ENCODE results near the gene STOX1.
"Not testable (repeated sequence)": the region's sequence is repeated elsewhere in the genome, so short reads cannot be mapped to it uniquely, and the experiment has no call there.

Gene STOX1

GRCh38 chr10:68829952-68830351 is 2.6 kb downstream of the STOX1 start:
- no peak for DNase-seq (ENCODE audit: low read depth)

- DNase-seq (ENCODE audit: low read depth) = no peak
Measured at GRCh38 chr10:68831961-68832455, 4.7 kb downstream of the STOX1 start.

GRCh38 chr10:68832601-68833000 is 5.3 kb downstream of the STOX1 start:
- DNase-seq (ENCODE audit: low read depth) = no peak

GRCh38 chr10:68837626-68838322 is 10.4 kb downstream of the STOX1 start:
- no peak for DNase-seq (ENCODE audit: low read depth)

GRCh38 chr10:68840650-68841049 is 13.3 kb downstream of the STOX1 start:
- not testable (repeated sequence) for DNase-seq (ENCODE audit: low read depth)

- no peak for DNase-seq (ENCODE audit: low read depth)
Measured at GRCh38 chr10:68848281-68848680, 20.9 kb downstream of the STOX1 start.

- DNase-seq (ENCODE audit: low read depth) = no peak
Measured at GRCh38 chr10:68848806-68849205, 21.5 kb downstream of the STOX1 start.

GRCh38 chr10:68856352-68856751 is 29.0 kb downstream of the STOX1 start:
- no peak for DNase-seq (ENCODE audit: low read depth)

- DNase-seq (ENCODE audit: low read depth) = no peak
Measured at GRCh38 chr10:68857005-68857404, 29.7 kb downstream of the STOX1 start.

GRCh38 chr10:68861253-68861652 is 33.9 kb downstream of the STOX1 start:
- DNase-seq (ENCODE audit: low read depth) = no peak

GRCh38 chr10:68864611-68865010 is 37.3 kb downstream of the STOX1 start:
- no peak for DNase-seq (ENCODE audit: low read depth)

GRCh38 chr10:68868173-68868572 is 40.8 kb downstream of the STOX1 start:
- not testable (repeated sequence) for DNase-seq (ENCODE audit: low read depth)

- DNase-seq (ENCODE audit: low read depth) = no peak
Measured at GRCh38 chr10:68869623-68870022, 42.3 kb downstream of the STOX1 start.

- no peak for DNase-seq (ENCODE audit: low read depth)
Measured at GRCh38 chr10:68870061-68870460, 42.7 kb downstream of the STOX1 start.

GRCh38 chr10:68870545-68871104 is 43.3 kb downstream of the STOX1 start:
- DNase-seq (ENCODE audit: low read depth) = no peak

- no peak for DNase-seq (ENCODE audit: low read depth)
Measured at GRCh38 chr10:68871105-68871711, 43.9 kb downstream of the STOX1 start.

- DNase-seq (ENCODE audit: low read depth) = no peak
Measured at GRCh38 chr10:68871731-68872342, 44.5 kb downstream of the STOX1 start.

- no peak for DNase-seq (ENCODE audit: low read depth)
Measured at GRCh38 chr10:68876246-68877138, 49.2 kb downstream of the STOX1 start.

- no peak for DNase-seq (ENCODE audit: low read depth)
Measured at GRCh38 chr10:68877482-68878110, 50.3 kb downstream of the STOX1 start.

- DNase-seq (ENCODE audit: low read depth) = no peak
Measured at GRCh38 chr10:68878496-68878895, 51.2 kb downstream of the STOX1 start.

- no peak for DNase-seq (ENCODE audit: low read depth)
Measured at GRCh38 chr10:68879628-68880027, 52.3 kb downstream of the STOX1 start.
